Activated naive CD4-positive, alpha-beta T cell treated with anti-CD3 and anti-CD28 coated beads for 36 hours (primary cell): Measurements from ENCODE around the gene TRIM44. TPM values are rescaled to one million over a fixed set of nuclear protein-coding genes. Genes with fewer than 3 reads are reported as not detected.
"Not testable (repeated sequence)": the region's sequence is repeated elsewhere in the genome, so short reads cannot be mapped to it uniquely, and the experiment has no call there.

Source experiments
- CTCF ChIA-PET: fragments of 350-600 bp; sonication (Branson Sonifier 250); formaldehyde crosslinking; loops from one replicate; lab custom pipeline; 2021; ENCODE audit warnings: antibody characterized with exemption; lab: Charles Lee
- DNase-seq: peaks from one replicate; pipeline ENCODE4 v3.0.0-alpha.2; 2020
- H3K27ac Mint-ChIP-seq: one replicate; pipeline ENCODE4 v1.8.0; 2021; ENCODE audit warnings: mild to moderate bottlenecking, mixed read lengths
- H3K27me3 Mint-ChIP-seq: one replicate; pipeline ENCODE4 v1.8.0; 2021; ENCODE audit warnings: low read depth, mixed read lengths
- H3K36me3 Mint-ChIP-seq: one replicate; pipeline ENCODE4 v1.8.0; 2021; ENCODE audit warnings: low read depth, mixed read lengths
- H3K4me1 Mint-ChIP-seq: one replicate; pipeline ENCODE4 v1.8.0; 2021; ENCODE audit warnings: low read depth, mixed read lengths
- H3K4me3 Mint-ChIP-seq: one replicate; pipeline ENCODE4 v1.8.0; 2021; ENCODE audit warnings: mild to moderate bottlenecking, moderate library complexity, mixed read lengths
- H3K9me3 Mint-ChIP-seq: one replicate; pipeline ENCODE4 v1.8.0; 2021; ENCODE audit warnings: mixed read lengths
- intact Hi-C: fragments of 100-400 bp; cut with micrococcal nuclease; formaldehyde crosslinking; loops from one replicate; pipeline ENCODE4 v1.15.1; 2023
- total RNA-seq, 2 experiments: library from RNA; stranded (reverse); gene quantifications; one replicate each; pipeline ENCODE4 v1.2.3, GENCODE V29; 2021

Gene TRIM44
- total RNA-seq, 2 experiments from 2014 or later, result 35.0 to 37.8 TPM

- CTCF ChIA-PET, result interaction anchor here (0.6 kb wide), 1 partner anchor 94 kb away, joined by 4 read pairs; no protein-coding TSS in a partner anchor
- no peak overlapping the region for H3K27ac Mint-ChIP-seq
- intact Hi-C loops, result no loop called here
- DNase-seq, result no peak
- H3K4me3 Mint-ChIP-seq, result no peak overlapping the region
- H3K36me3 Mint-ChIP-seq, result peaks cover 10% of the 10 kb centered on the region
- peaks cover 21% of the 10 kb centered on the region for H3K4me1 Mint-ChIP-seq
- H3K27me3 Mint-ChIP-seq, result no peaks in the 10 kb centered on the region
- peaks cover 7% of the 10 kb centered on the region for H3K9me3 Mint-ChIP-seq
Measured at GRCh38 chr11:35711173-35711910, 48.8 kb downstream of the TRIM44 start.

- no peak overlapping the region for H3K27ac Mint-ChIP-seq
- intact Hi-C loops, result no loop called here
- peaks cover 23% of the 10 kb centered on the region for H3K4me1 Mint-ChIP-seq
- peaks cover 7% of the 10 kb centered on the region for H3K9me3 Mint-ChIP-seq
- CTCF ChIA-PET, result interaction anchor here (0.8 to 0.9 kb wide), 2 partner anchors 12 to 58 kb away, joined by 3 to 4 read pairs; no protein-coding TSS in a partner anchor
- H3K36me3 Mint-ChIP-seq, result peaks cover 10% of the 10 kb centered on the region
- no peak for DNase-seq
- H3K27me3 Mint-ChIP-seq, result no peaks in the 10 kb centered on the region
- H3K4me3 Mint-ChIP-seq, result no peak overlapping the region
Measured at GRCh38 chr11:35711924-35712323, 49.3 kb downstream of the TRIM44 start.

GRCh38 chr11:35712533-35712932, 50.0 kb downstream of the TRIM44 start:
- CTCF ChIA-PET, result interaction anchor here (0.8 to 0.9 kb wide), 2 partner anchors 12 to 58 kb away, joined by 3 to 4 read pairs; no protein-coding TSS in a partner anchor
- peaks cover 10% of the 10 kb centered on the region for H3K36me3 Mint-ChIP-seq
- no peak for DNase-seq
- peaks cover 7% of the 10 kb centered on the region for H3K9me3 Mint-ChIP-seq
- peaks cover 29% of the 10 kb centered on the region for H3K4me1 Mint-ChIP-seq
- H3K27ac Mint-ChIP-seq, result no peak overlapping the region
- intact Hi-C loops, result no loop called here
- H3K27me3 Mint-ChIP-seq, result no peaks in the 10 kb centered on the region
- H3K4me3 Mint-ChIP-seq, result no peak overlapping the region

GRCh38 chr11:35714882-35715627, 52.5 kb downstream of the TRIM44 start:
- Mint-ChIP-seq H3K27ac (peak overlapping the region; percentile 20), H3K4me1 (peaks cover 31% of the 10 kb centered on the region), H3K9me3 (peaks cover 7% of the 10 kb centered on the region), H3K4me3 (no peak overlapping the region), H3K36me3 (peaks cover 11% of the 10 kb centered on the region), H3K27me3 (no peaks in the 10 kb centered on the region)
- peak; percentile 64 for DNase-seq
- CTCF ChIA-PET, result interaction anchor here (0.6 kb wide), 1 partner anchor 46 kb away, joined by 3 read pairs; no protein-coding TSS in a partner anchor
- intact Hi-C loops, result loop anchor here (2.0 kb wide), 1 partner anchor 52 kb away; the partner anchor contains the start of gene TRIM44

GRCh38 chr11:35715677-35716076, 53.1 kb downstream of the TRIM44 start:
- intact Hi-C loops, result loop anchor here (2.0 kb wide), 1 partner anchor 53 kb away; the partner anchor contains the start of gene TRIM44
- H3K9me3 Mint-ChIP-seq, H3K27me3 Mint-ChIP-seq, H3K4me3 Mint-ChIP-seq, DNase-seq, H3K36me3 Mint-ChIP-seq, CTCF ChIA-PET: not testable (repeated sequence)
- peaks cover 31% of the 10 kb centered on the region for H3K4me1 Mint-ChIP-seq
- peak overlapping the region; percentile 20 for H3K27ac Mint-ChIP-seq

GRCh38 chr11:35717043-35717442, 54.5 kb downstream of the TRIM44 start:
- Mint-ChIP-seq H3K9me3 (peaks cover 7% of the 10 kb centered on the region), H3K27ac (no peak overlapping the region), H3K4me1 (peaks cover 39% of the 10 kb centered on the region), H3K36me3 (peaks cover 10% of the 10 kb centered on the region), H3K4me3 (no peak overlapping the region), H3K27me3 (no peaks in the 10 kb centered on the region)
- DNase-seq, result no peak
- CTCF ChIA-PET, result interaction anchor here (0.7 kb wide), 1 partner anchor 68 kb away, joined by 4 read pairs; no protein-coding TSS in a partner anchor
- intact Hi-C loops, result no loop called here

- Mint-ChIP-seq H3K9me3 (peaks cover 7% of the 10 kb centered on the region), H3K27me3 (no peaks in the 10 kb centered on the region), H3K4me1 (peaks cover 36% of the 10 kb centered on the region), H3K36me3 (peaks cover 8% of the 10 kb centered on the region), H3K4me3 (no peak overlapping the region), H3K27ac (no peak overlapping the region)
- DNase-seq, result no peak
- CTCF ChIA-PET, result interaction anchor here (0.7 kb wide), 1 partner anchor 67 kb away, joined by 4 read pairs; no protein-coding TSS in a partner anchor
- intact Hi-C loops, result no loop called here
Measured at GRCh38 chr11:35717520-35717919, 54.9 kb downstream of the TRIM44 start.

- peaks cover 15% of the 10 kb centered on the region for H3K36me3 Mint-ChIP-seq
- H3K27me3 Mint-ChIP-seq, result no peaks in the 10 kb centered on the region
- H3K9me3 Mint-ChIP-seq, result no peaks in the 10 kb centered on the region
- H3K4me1 Mint-ChIP-seq, result peaks cover 25% of the 10 kb centered on the region
- no peak for DNase-seq
- intact Hi-C loops, result no loop called here
- H3K27ac Mint-ChIP-seq, result no peak overlapping the region
- CTCF ChIA-PET, result interaction anchor here (1.6 kb wide), 1 partner anchor 19 kb away, joined by 3 read pairs; no protein-coding TSS in a partner anchor
- no peak overlapping the region for H3K4me3 Mint-ChIP-seq
Measured at GRCh38 chr11:35721651-35722282, 59.2 kb downstream of the TRIM44 start.

- Mint-ChIP-seq H3K27me3 (no peaks in the 10 kb centered on the region), H3K36me3 (peaks cover 24% of the 10 kb centered on the region), H3K4me3 (no peak overlapping the region), H3K9me3 (peaks cover 3% of the 10 kb centered on the region), H3K4me1 (peaks cover 18% of the 10 kb centered on the region), H3K27ac (no peak overlapping the region)
- CTCF ChIA-PET, result interaction anchor here (0.6 kb wide), 1 partner anchor 347 kb away, joined by 5 read pairs; no protein-coding TSS in a partner anchor
- DNase-seq, result no peak
- intact Hi-C loops, result no loop called here
Measured at GRCh38 chr11:35722641-35723040, 60.1 kb downstream of the TRIM44 start.

- CTCF ChIA-PET, result no interaction called here
- intact Hi-C loops, result no loop called here
- DNase-seq, result no peak
- peaks cover 3% of the 10 kb centered on the region for H3K9me3 Mint-ChIP-seq
- H3K27ac Mint-ChIP-seq, result no peak overlapping the region
- H3K36me3 Mint-ChIP-seq, result peaks cover 30% of the 10 kb centered on the region
- no peak overlapping the region for H3K4me3 Mint-ChIP-seq
- no peaks in the 10 kb centered on the region for H3K27me3 Mint-ChIP-seq
- peaks cover 15% of the 10 kb centered on the region for H3K4me1 Mint-ChIP-seq
Measured at GRCh38 chr11:35723493-35723892, 60.9 kb downstream of the TRIM44 start.

GRCh38 chr11:35723913-35724312, 61.3 kb downstream of the TRIM44 start:
- intact Hi-C loops, result no loop called here
- H3K27ac Mint-ChIP-seq, result no peak overlapping the region

GRCh38 chr11:35725885-35726284, 63.3 kb downstream of the TRIM44 start:
- peaks cover 12% of the 10 kb centered on the region for H3K9me3 Mint-ChIP-seq
- CTCF ChIA-PET, result no interaction called here
- peaks cover 47% of the 10 kb centered on the region for H3K36me3 Mint-ChIP-seq
- no peak overlapping the region for H3K4me3 Mint-ChIP-seq
- intact Hi-C loops, result no loop called here
- H3K4me1 Mint-ChIP-seq, result peaks cover 15% of the 10 kb centered on the region
- H3K27me3 Mint-ChIP-seq, result no peaks in the 10 kb centered on the region
- no peak for DNase-seq
- no peak overlapping the region for H3K27ac Mint-ChIP-seq

More at GRCh38 chr11:35723913-35724312, 61.3 kb downstream of the TRIM44 start:
- H3K4me3 Mint-ChIP-seq, result no peak overlapping the region
- peak; percentile 9 for DNase-seq
- peaks cover 33% of the 10 kb centered on the region for H3K36me3 Mint-ChIP-seq
- peaks cover 3% of the 10 kb centered on the region for H3K9me3 Mint-ChIP-seq
- H3K27me3 Mint-ChIP-seq, result no peaks in the 10 kb centered on the region
- peaks cover 15% of the 10 kb centered on the region for H3K4me1 Mint-ChIP-seq
- CTCF ChIA-PET, result interaction anchor here (0.5 to 0.9 kb wide), 2 partner anchors 11 to 104 kb away, joined by 3 to 4 read pairs; no protein-coding TSS in a partner anchor
